PC-9 (cell line): ENCODE measurements around the gene LRRC8C. TPM values are rescaled to one million over a fixed set of nuclear protein-coding genes. Genes with fewer than 3 reads are reported as not detected.

Experiments
- BruUV-seq: library from RNA; stranded (reverse); fragments of 400-500 nt; replicated peaks from 2 replicates; lab custom pipeline; 2021; lab: Mats Ljungman, UMichigan
- CTCF ChIA-PET: fragments of 300-600 bp; sonication (Branson Sonifier 250); formaldehyde crosslinking; loops from one replicate; lab custom pipeline; 2022; ENCODE audit warnings: antibody characterized with exemption; lab: Charles Lee
- POLR2A ChIA-PET: fragments of 300-600 bp; sonication (Branson Sonifier 250); formaldehyde crosslinking; loops from one replicate; lab custom pipeline; 2022; ENCODE audit warnings: antibody characterized with exemption; ENCODE audit not compliant: unreplicated experiment; lab: Charles Lee
- DNase-seq, 2 experiments: peaks; one replicate each; pipeline versions ENCODE4 v3.0.0 to v3.0.0-alpha.2; 2015 to 2022; ENCODE audit warnings: mixed read lengths in 1 of 2
- H2AFZ ChIP-seq: fragments of 200-600 bp; sonication (generic); 2 replicates; pipeline ENCODE4 v1.8.1; 2017; ENCODE audit warnings: antibody characterized with exemption
- H3F3A ChIP-seq: fragments of 200-600 bp; sonication (generic); 2 replicates; pipeline ENCODE4 v1.8.1; 2017; ENCODE audit warnings: antibody characterized with exemption, mild to moderate bottlenecking, low read depth; ENCODE audit not compliant: insufficient read depth
- H3K27ac ChIP-seq: fragments of 200-600 bp; sonication (generic); 2 replicates; pipeline ENCODE4 v1.6.1; 2016; ENCODE audit warnings: mixed run types
- H3K27me3 ChIP-seq: fragments of 200-600 bp; sonication (generic); 2 replicates; pipeline ENCODE4 v1.6.1; 2016; ENCODE audit warnings: low read depth, mixed run types; ENCODE audit not compliant: insufficient read depth
- H3K36me3 ChIP-seq: fragments of 200-600 bp; sonication (generic); 2 replicates; pipeline ENCODE4 v1.6.1; 2016; ENCODE audit warnings: low read depth, mixed run types
- H3K4me1 ChIP-seq: fragments of 200-600 bp; sonication (generic); replicated peaks from 2 replicates; pipeline ENCODE4 v1.6.1; 2016; ENCODE audit warnings: mixed run types; ENCODE audit not compliant: insufficient read depth
- H3K4me2 ChIP-seq: fragments of 200-600 bp; sonication (generic); 2 replicates; pipeline ENCODE4 v1.6.1; 2017; ENCODE audit warnings: mixed run types
- H3K4me3 ChIP-seq: fragments of 200-600 bp; sonication (generic); 2 replicates; pipeline ENCODE4 v1.6.1; 2016; ENCODE audit warnings: mixed run types
- H3K79me2 ChIP-seq: fragments of 200-600 bp; sonication (generic); 2 replicates; pipeline ENCODE4 v1.6.1; 2017; ENCODE audit warnings: low read depth, mixed run types
- H3K9me2 ChIP-seq: fragments of 200-600 bp; sonication (generic); 2 replicates; pipeline ENCODE4 v1.8.1; 2017; ENCODE audit warnings: mild to moderate bottlenecking; ENCODE audit not compliant: insufficient read depth
- H3K9me3 ChIP-seq: fragments of 200-600 bp; sonication (generic); 2 replicates; pipeline ENCODE4 v1.8.1; 2016; ENCODE audit warnings: low read depth; ENCODE audit not compliant: insufficient read depth
- H4K20me1 ChIP-seq: fragments of 200-600 bp; sonication (generic); 2 replicates; pipeline ENCODE4 v1.8.1; 2017; ENCODE audit not compliant: insufficient read depth
- EZH2 ChIP-seq: fragments of 200-600 bp; sonication (generic); IDR thresholded peaks from 2 replicates; pipeline ENCODE4 v1.8.0; 2017; ENCODE audit warnings: antibody characterized with exemption, low read depth
- intact Hi-C: fragments of 100-400 bp; cut with micrococcal nuclease; formaldehyde crosslinking; loops from one replicate; pipeline ENCODE4 v1.10.0; 2022; ENCODE audit not compliant: unreplicated experiment
- total RNA-seq: library from RNA; stranded (reverse); gene quantifications from 2 replicates; pipeline ENCODE4 v1.2.3, GENCODE V29; 2021
- TF ChIP-seq, protein P1 (sequence below): fragments of 200-600 bp; sonication (generic); conservative IDR thresholded peaks from 2 replicates; pipeline ENCODE4 v1.6.1; 2017; ENCODE audit warnings: mixed run types, antibody characterized with exemption, mild to moderate bottlenecking, moderate library complexity

The LRRC8C gene
- total RNA-seq, 1 experiment from 2014 or later, result 2.2 TPM

GRCh38 chr1:89600451-89601224 is 32.3 kb upstream of the LRRC8C start:
- DNase-seq, result no peak
- no TSS peak for BruUV-seq
- intact Hi-C loops, result loop anchor here (10.0 kb wide), 1 partner anchor 394 kb away; the partner anchor contains the start of gene ZNF326
- Histone ChIP-seq H3K9me3 (no peaks in the 10 kb centered on the region), H2AFZ (no peak overlapping the region), H3K4me3 (no peak overlapping the region), H3K36me3 (no peaks in the 10 kb centered on the region), H3K27me3 (no peaks in the 10 kb centered on the region), H3K4me2 (no peak overlapping the region), H4K20me1 (no peaks in the 10 kb centered on the region; the same call in 1 of the 2 replicates), H3K9me2 (no peaks in the 10 kb centered on the region), H3K27ac (no peak overlapping the region), H3K4me1 (peaks cover 4% of the 10 kb centered on the region), H3K79me2 (no peaks in the 10 kb centered on the region), H3F3A (peaks cover 16% of the 10 kb centered on the region; the same call in 1 of the 2 replicates)
- CTCF ChIA-PET, result no interaction called here
- TF ChIP-seq, protein P1, sequence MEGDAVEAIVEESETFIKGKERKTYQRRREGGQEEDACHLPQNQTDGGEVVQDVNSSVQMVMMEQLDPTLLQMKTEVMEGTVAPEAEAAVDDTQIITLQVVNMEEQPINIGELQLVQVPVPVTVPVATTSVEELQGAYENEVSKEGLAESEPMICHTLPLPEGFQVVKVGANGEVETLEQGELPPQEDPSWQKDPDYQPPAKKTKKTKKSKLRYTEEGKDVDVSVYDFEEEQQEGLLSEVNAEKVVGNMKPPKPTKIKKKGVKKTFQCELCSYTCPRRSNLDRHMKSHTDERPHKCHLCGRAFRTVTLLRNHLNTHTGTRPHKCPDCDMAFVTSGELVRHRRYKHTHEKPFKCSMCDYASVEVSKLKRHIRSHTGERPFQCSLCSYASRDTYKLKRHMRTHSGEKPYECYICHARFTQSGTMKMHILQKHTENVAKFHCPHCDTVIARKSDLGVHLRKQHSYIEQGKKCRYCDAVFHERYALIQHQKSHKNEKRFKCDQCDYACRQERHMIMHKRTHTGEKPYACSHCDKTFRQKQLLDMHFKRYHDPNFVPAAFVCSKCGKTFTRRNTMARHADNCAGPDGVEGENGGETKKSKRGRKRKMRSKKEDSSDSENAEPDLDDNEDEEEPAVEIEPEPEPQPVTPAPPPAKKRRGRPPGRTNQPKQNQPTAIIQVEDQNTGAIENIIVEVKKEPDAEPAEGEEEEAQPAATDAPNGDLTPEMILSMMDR, result no peak
- TF ChIP-seq EZH2, result no peak
- POLR2A ChIA-PET, result no interaction called here

DNA sequence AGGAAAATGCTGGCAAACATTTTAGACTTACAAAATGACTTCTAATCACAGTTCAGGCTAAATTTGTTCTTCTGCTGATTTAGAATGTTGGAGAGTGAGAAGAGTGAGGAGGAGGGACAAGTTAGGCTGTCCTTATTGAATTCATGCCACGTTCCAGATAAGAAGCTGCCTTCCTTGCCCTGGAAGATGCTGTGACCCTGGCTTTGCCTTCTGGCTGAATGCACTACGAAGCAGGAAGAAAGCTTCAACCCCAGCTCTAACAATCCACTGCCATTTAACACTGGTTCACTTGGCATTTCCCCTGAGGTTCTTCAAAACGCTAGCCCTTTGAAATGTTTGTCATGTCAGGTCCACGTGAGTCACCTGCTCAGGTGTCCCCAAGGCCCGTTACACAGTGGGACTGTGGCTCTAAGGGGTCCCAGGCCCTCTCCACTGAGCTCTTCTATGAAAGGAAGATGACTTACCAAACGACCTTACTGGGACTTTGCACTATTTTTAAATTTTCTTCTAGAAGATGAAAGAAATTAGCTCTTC is 30.0 kb upstream of the LRRC8C start:
- peaks cover 10% of the 10 kb centered on the region; the same call in 1 of the 2 replicates for H4K20me1 ChIP-seq
- H3K36me3 ChIP-seq, result no peaks in the 10 kb centered on the region
- DNase-seq, result no peak
- TF ChIP-seq, protein P1, result no peak
- TF ChIP-seq EZH2, result no peak
- no peaks in the 10 kb centered on the region for H3K79me2 ChIP-seq
- intact Hi-C loops, result loop anchor here (10.0 kb wide), 1 partner anchor 392 kb away; the partner anchor contains the start of gene ZNF326
- peaks cover 20% of the 10 kb centered on the region for H3K4me1 ChIP-seq
- ChIA-PET CTCF (interaction anchor here (0.6 kb wide), 2 partner anchors 160 to 611 kb away, joined by 4 to 7 read pairs; no protein-coding TSS in a partner anchor), POLR2A (no interaction called here)
- no peaks in the 10 kb centered on the region for H3K9me2 ChIP-seq
- H3K27me3 ChIP-seq, result no peaks in the 10 kb centered on the region
- H3K4me2 ChIP-seq, result no peak overlapping the region
- H3F3A ChIP-seq, result peaks cover 28% of the 10 kb centered on the region; the same call in 1 of the 2 replicates
- H3K27ac ChIP-seq, result no peak overlapping the region
- H2AFZ ChIP-seq, result no peak overlapping the region
- no peaks in the 10 kb centered on the region for H3K9me3 ChIP-seq
- BruUV-seq, result TSS peak; percentile 14
- H3K4me3 ChIP-seq, result no peak overlapping the region

GRCh38 chr1:89603651-89604413 is 29.1 kb upstream of the LRRC8C start:
- peaks cover 20% of the 10 kb centered on the region for H3K4me1 ChIP-seq
- intact Hi-C loops, result loop anchor here (10.0 kb wide), 1 partner anchor 391 kb away; the partner anchor contains the start of gene ZNF326
- H3F3A ChIP-seq, result peaks cover 28% of the 10 kb centered on the region; the same call in 1 of the 2 replicates
- ChIA-PET POLR2A (no interaction called here), CTCF (interaction anchor here (1.4 kb wide), 1 partner anchor 120 kb away, joined by 5 read pairs; no protein-coding TSS in a partner anchor)
- no peak overlapping the region for H3K27ac ChIP-seq
- H3K9me2 ChIP-seq, result no peaks in the 10 kb centered on the region
- H3K4me2 ChIP-seq, result no peak overlapping the region
- no peaks in the 10 kb centered on the region for H3K36me3 ChIP-seq
- H3K9me3 ChIP-seq, result no peaks in the 10 kb centered on the region
- peaks cover 10% of the 10 kb centered on the region; the same call in 1 of the 2 replicates for H4K20me1 ChIP-seq
- BruUV-seq, result no TSS peak
- DNase-seq, result no peak
- TF ChIP-seq EZH2, result no peak
- TF ChIP-seq, protein P1, result no peak
- H3K4me3 ChIP-seq, result no peak overlapping the region
- no peak overlapping the region for H2AFZ ChIP-seq
- H3K27me3 ChIP-seq, result no peaks in the 10 kb centered on the region
- H3K79me2 ChIP-seq, result no peaks in the 10 kb centered on the region
